AG09309 (cell line): Measurements from ENCODE around the gene EEPD1.

ENCODE experiments used
- DNase-seq: peaks from one replicate; pipeline ENCODE4 v3.0.0-alpha.2; 2010; ENCODE audit warnings: low read depth
- H3K4me3 ChIP-seq: 2 replicates; pipeline ENCODE4 v1.5.1; 2011; ENCODE audit warnings: mild to moderate bottlenecking, low read depth, low read length, moderate library complexity; ENCODE audit not compliant: control insufficient read depth
- CTCF ChIP-seq: IDR thresholded peaks from 2 replicates; pipeline ENCODE4 v1.5.1; 2011; ENCODE audit warnings: mild to moderate bottlenecking, low read depth, low read length, inconsistent platforms; ENCODE audit not compliant: insufficient read depth, control insufficient read depth; ENCODE audit errors: missing control alignments

The EEPD1 gene

GRCh38 chr7:36305648-36306047 lies 152.6 kb downstream of the EEPD1 start:
- no peak overlapping the region for H3K4me3 ChIP-seq
- TF ChIP-seq CTCF: no peak
- DNase-seq: no peak

- no peak for TF ChIP-seq CTCF
- DNase-seq: no peak
- H3K4me3 ChIP-seq: no peak overlapping the region
Measured at GRCh38 chr7:36306222-36306621, 153.2 kb downstream of the EEPD1 start.

GRCh38 chr7:36306722-36307121 lies 153.7 kb downstream of the EEPD1 start:
- no peak for TF ChIP-seq CTCF
- no peak for DNase-seq
- H3K4me3 ChIP-seq: no peak overlapping the region

GRCh38 chr7:36308031-36308430 lies 155.0 kb downstream of the EEPD1 start:
- no peak overlapping the region for H3K4me3 ChIP-seq
- TF ChIP-seq CTCF: no peak
- DNase-seq: no peak

GRCh38 chr7:36309301-36309700 lies 156.2 kb downstream of the EEPD1 start:
- no peak for TF ChIP-seq CTCF

GRCh38 chr7:36309716-36310115 lies 156.7 kb downstream of the EEPD1 start:
- no peak overlapping the region for H3K4me3 ChIP-seq
- DNase-seq: no peak
- no peak for TF ChIP-seq CTCF

More at GRCh38 chr7:36309301-36309700, 156.2 kb downstream of the EEPD1 start:
- H3K4me3 ChIP-seq: no peak overlapping the region
- no peak for DNase-seq

GRCh38 chr7:36310897-36311296 lies 157.8 kb downstream of the EEPD1 start:
- TF ChIP-seq CTCF: no peak
- H3K4me3 ChIP-seq: no peak overlapping the region
- no peak for DNase-seq
